Measurements from ENCODE around the gene LEP.

- TF ChIP-seq CTCF (IDR thresholded peaks at IDR 0.05) (no peak), POLR2A (IDR thresholded peaks at IDR 0.05) (no peak)
Observed at GRCh38 chr7:128203710-128204214, 37.3 kb upstream of the LEP start.

Measured in adrenal gland (tissue), 5 donors.